Gastrocnemius medialis (tissue), 4 donors: ENCODE results near the gene TK1.

Experiments used
- POLR2A ChIP-seq, 2 donors: fragments of 450-650 bp; IDR thresholded peaks; one replicate each; pipeline ENCODE4 v1.6.1; 2017; ENCODE audit warnings: antibody characterized with exemption in 2 of 2, mild to moderate bottlenecking in 2 of 2, moderate library complexity in 2 of 2
- TF ChIP-seq, protein P1 (sequence below), 5 experiments: fragments of 450-650 bp in 3 of 5; fragments of 200-600 bp in 2 of 5; sonication (generic) in 2 of 5; IDR thresholded peaks in 4 of 5; conservative IDR thresholded peaks in 1 of 5; 1 replicate in 4 of 5; 2 replicates in 1 of 5; pipeline ENCODE4 v1.5.1; 2016 to 2019; ENCODE audit warnings: antibody characterized with exemption in 5 of 5, mild to moderate bottlenecking in 3 of 5, moderate library complexity in 3 of 5

DNA sequence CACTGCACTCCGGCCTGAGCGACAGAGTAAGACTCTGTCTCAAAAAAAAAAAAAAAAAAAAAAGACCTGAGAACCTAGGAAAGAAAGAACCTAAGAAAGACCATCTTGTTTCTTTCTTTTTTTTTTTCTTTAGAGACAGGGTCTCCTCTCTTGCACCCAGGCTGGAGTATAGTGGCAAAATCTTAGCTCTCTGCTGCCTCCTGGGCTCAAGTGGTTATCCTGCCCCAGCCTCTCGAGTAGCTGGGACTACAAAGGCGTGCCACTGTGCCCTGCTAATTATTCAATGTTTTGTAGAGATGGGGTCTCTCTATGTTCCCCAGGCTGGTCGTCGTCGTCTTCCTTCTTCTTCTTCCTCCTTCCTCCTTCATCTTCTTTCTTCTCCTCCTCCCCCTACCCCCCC, 19.4 kb upstream of the TK1 start:
- TF ChIP-seq, protein P1, sequence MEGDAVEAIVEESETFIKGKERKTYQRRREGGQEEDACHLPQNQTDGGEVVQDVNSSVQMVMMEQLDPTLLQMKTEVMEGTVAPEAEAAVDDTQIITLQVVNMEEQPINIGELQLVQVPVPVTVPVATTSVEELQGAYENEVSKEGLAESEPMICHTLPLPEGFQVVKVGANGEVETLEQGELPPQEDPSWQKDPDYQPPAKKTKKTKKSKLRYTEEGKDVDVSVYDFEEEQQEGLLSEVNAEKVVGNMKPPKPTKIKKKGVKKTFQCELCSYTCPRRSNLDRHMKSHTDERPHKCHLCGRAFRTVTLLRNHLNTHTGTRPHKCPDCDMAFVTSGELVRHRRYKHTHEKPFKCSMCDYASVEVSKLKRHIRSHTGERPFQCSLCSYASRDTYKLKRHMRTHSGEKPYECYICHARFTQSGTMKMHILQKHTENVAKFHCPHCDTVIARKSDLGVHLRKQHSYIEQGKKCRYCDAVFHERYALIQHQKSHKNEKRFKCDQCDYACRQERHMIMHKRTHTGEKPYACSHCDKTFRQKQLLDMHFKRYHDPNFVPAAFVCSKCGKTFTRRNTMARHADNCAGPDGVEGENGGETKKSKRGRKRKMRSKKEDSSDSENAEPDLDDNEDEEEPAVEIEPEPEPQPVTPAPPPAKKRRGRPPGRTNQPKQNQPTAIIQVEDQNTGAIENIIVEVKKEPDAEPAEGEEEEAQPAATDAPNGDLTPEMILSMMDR (IDR thresholded peaks at IDR 0.05 in 4 of 5, conservative IDR thresholded peaks at IDR 0.05 in 1 of 5), result no peak
- no peak for TF ChIP-seq POLR2A (IDR thresholded peaks at IDR 0.05)
